Erythroblast (primary cell): Measurements from ENCODE around the gene TBX4.

Experiments
- GATA1 ChIP-seq: IDR thresholded peaks from 2 replicates; pipeline ENCODE4 v1.6.1; 2011; ENCODE audit warnings: low read depth, mild to moderate bottlenecking, control low read depth, low read length, moderate library complexity
- POLR2A ChIP-seq: IDR thresholded peaks from 2 replicates; pipeline ENCODE4 v1.6.1; 2011; ENCODE audit warnings: mild to moderate bottlenecking, low read length

GRCh38 chr17:61477204-61477834, 25.1 kb downstream of the TBX4 start:
- TF ChIP-seq POLR2A, result no peak
- no peak for TF ChIP-seq GATA1
